GM15510 (cell line): ENCODE data around the gene GRAMD2A.

Experiments
- POLR2A ChIP-seq: IDR thresholded peaks from 3 replicates; pipeline ENCODE4 v1.6.1; 2011; ENCODE audit warnings: borderline replicate concordance; ENCODE audit not compliant: insufficient read length; ENCODE audit errors: extremely low read depth

Gene GRAMD2A

DNA sequence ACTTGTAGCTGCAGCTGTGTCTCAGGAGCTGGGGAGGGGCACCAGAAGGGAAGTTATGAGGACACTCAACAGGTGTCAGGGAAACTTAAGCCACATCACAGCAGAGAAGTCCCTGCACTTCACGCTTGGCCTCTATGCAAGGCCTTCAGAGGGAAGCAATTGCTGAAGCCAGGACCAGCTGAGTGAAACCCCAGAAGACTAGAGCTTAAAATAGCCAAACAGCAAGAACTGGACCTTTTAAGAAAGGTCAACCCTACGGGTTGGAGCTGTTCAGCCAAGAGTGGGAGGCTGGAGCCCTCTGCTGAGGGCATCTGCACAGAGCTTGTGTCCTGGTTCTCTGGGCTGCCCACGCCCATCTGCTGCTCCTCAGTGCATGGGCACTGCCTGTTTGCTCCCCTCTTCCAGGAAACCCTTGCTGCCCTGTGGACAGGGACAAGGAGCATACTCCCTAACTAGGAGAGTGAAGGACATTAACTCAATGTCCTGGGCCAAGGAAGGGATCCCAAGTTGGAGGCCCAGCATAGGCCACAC is 3.9 kb upstream of the GRAMD2A start:
- TF ChIP-seq POLR2A = no peak

DNA sequence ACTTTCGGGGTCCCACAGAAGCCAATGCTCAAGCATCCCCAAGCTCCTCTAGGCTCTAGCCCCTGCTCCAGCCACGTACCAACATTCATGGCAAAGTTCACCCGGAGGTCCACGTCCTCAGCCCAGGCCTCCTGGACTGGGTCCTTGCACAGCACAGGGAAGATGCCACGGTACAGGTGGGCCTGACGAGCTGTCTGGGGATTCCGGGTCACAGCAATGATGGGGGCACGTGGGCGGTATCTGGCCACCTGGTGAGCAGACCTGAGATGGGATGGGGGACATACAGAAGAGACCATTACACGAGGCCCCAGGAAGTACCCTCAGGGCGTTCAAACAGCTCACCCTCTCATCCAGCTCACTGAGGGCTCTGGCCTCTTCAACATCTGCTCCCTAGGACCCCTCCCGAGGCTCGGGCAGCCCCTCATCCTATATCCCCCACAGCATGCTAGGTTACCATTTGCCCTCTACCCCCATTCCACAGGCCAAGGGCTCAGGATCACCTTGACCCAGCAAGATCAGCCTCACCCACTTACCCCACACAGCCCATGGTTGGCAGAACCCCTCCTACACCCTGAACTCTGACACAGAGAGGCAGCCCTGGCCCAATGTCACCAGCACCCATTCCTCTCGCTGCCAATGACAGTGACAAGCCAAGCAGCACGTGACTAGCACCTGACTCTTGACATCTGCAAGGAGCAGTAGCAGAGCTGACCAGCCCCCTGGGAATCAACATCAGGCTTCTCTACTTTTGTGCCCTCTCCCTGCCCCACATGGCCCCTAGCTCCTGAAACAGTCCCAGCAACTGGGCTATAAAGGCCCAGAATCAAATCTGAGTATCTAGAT is 3.0 kb upstream of the GRAMD2A start:
- no peak for TF ChIP-seq POLR2A

DNA sequence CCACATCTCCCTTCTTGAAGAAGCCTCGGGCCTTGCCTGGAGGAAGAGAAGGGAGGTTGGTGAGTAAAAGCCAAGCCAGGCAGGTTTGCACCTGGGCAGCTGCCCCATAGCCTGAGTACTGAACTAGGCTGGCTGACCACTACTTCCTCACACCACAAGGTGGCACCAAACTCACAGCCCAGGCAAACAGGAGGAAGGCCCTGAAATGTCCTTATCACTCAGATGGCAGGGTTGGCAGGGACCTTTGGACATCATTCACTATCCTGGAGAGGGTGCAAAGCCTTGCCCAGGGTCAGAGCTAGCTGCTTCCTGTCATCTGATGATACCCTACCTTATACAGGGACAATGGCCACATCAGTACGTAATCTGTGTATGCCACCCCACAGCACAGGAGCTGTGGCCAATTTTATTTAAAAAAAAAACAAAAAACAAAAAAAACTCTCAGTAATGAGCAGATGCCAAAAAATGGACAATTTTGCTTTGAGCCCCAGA is 2.2 kb upstream of the GRAMD2A start:
- no peak for TF ChIP-seq POLR2A

DNA sequence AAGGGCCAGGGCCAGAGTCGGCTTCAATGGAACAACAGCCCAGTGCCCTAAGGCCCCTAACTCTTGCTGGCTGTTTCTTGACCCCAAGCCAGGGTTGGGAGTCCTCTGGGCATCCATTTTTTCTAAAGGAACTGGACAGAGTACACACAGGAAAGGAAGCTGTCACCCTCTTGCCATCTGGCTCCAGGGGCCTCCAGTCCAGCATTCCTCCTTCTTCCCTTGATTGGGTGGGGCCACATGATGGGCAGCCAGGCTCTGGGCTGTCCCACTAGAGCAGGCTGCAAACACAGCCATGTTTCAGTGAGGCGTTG is 1.6 kb upstream of the GRAMD2A start:
- no peak for TF ChIP-seq POLR2A

DNA sequence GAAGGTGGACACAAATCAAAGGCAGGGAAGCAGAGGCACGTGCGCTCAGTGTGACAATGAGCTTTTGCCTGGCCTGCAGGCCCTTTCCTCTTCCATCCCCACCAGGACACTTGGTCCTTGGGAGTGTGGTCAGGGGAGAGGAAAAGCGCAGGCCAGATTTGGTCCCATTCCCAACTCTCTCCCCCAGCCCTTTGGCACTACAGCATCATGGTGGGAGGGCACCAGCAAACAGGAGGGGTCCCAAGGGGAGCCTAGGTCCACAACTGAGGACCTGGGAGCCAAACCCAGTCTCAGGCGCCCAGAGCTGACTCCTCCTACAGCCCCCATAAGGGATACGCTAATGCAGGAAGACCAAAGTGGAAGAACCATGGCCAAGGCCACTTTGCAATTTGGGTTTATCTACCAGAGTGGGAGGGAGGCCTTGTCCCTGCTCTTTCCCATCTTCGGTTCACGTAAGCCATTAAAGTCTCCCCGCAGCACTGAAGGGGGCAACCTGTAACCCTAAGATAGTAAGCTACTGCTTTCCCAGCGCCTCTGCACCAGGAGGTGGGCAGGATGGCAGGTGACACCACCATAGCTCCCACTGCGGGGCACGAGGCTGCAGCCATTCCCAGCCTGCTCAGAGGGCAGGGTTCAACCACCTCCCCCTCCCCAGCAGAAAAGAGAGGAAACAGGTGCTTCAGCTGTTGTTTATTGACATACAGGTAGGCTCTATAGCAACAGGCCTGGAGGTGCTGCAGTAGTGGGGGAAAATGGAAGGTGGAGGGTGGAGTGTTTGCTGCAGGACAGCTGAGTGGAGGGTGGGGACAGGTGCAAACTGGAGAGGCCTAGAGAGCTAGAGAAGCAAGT is 993 bp upstream of the GRAMD2A start:
- no peak for TF ChIP-seq POLR2A

DNA sequence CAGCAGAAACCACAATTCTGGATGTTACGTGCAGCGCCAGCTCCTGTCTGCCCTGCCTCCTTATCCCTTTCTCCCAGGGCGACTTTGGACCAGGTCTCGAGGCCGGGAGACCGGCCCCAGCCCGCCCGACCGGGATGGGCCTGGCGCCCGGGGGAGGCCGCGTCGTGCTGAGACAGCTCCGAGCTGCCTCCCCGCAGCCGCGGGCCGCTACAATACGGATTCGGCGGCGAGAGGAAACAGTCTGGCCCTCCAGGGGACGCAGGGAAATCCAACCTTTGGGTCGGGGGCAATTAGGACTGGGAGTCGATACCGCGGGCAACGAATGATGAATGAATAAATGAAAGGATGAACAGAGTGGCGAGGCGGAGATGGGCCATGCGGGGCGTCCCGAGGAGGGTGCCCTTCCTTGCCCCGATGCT is 537 bp downstream of the GRAMD2A start:
- TF ChIP-seq POLR2A = no peak

DNA sequence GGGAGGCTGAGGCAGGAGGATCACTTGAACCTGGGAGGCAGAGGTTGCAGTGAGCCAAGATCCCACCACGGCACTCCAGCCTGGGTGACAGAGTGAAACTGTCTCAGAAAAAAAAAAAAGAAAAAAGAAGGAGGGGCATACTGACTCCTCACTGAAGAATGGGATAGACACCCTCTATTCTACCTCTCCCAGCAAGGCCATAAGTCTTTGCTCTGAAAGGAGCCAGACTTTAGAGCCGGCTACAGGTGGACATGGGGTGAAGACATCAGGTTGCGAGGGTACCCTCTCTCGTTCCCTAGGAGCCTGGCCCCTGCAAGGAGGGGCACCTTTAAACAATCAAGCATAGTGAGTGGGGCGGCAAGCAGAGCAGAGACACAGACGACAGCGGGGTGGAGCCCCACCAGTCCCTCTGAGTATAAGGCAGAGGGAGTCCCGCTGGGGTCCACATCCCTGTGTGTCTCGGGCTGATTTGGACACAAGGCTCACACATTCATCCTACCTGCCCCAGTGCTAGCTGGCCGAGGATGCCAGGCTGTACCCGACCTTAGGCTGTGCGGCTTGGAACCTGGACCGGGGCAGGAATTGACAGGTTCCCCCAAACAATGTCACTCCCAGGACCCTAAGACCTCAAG is 1.1 kb downstream of the GRAMD2A start:
- TF ChIP-seq POLR2A = no peak

DNA sequence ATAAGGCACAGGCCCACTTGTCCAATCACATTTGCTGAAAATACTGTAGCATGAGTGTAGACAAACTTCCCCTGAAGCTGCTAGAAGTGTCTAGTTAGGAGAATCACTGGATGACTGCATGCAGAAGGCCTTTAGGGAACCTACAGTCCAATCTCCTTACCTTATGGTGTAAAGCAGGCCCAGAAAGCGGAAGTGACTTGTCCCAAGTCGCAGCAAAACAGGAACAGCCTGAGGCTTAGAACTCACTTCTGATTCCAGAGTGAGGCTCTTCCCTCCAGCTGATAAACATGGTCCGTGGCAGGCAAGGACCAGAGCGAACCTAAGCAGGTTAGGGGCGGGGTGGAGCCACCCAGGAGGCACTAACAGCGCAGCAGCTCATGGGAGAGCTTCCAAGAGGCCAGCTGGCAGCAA is 2.5 kb downstream of the GRAMD2A start:
- no peak for TF ChIP-seq POLR2A

DNA sequence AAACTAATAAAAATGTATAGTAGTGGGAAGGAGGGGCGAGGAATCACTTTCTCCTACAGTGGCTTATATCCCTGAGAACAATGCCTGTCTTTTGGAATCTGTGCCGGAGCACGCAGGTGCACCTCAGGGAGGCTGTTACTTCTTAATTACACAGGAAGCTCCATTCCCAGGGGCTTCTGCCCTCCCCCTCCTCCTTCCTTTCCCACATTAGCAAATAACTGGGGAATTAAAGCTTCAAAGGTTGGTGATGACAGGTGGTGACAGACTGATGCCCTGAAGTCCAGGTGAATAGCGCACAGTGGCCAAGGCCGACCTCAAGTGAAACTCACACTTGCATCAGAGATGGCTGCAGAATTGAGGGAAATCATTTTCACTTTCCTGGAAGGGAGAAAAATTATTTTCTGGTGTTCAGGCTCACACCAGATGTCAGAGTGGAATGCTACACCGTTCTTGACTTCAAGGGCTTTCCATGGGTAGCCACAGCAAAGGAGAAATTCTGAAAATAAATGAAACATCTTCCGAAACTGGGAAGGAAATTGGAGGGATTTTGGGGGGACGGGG is 3.7 kb downstream of the GRAMD2A start:
- TF ChIP-seq POLR2A = no peak

DNA sequence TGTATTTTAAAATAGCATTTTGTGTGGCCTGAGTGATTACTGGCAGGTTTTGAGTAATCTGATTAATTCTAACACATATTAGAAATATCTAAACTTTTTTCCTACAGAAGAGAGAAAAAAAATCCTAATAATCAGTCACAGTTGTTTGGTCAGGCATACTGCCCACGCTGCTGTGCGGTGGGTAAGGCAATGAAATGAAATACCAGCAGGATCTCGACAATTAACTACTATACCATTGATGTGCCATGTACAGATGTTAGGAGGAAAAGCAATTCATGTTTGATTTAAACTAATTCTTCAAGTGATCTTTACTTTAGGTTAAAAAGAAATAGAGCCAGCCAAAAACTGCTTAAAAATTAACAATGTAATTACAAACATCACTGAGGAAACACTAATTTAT is 5.2 kb downstream of the GRAMD2A start:
- no peak for TF ChIP-seq POLR2A

DNA sequence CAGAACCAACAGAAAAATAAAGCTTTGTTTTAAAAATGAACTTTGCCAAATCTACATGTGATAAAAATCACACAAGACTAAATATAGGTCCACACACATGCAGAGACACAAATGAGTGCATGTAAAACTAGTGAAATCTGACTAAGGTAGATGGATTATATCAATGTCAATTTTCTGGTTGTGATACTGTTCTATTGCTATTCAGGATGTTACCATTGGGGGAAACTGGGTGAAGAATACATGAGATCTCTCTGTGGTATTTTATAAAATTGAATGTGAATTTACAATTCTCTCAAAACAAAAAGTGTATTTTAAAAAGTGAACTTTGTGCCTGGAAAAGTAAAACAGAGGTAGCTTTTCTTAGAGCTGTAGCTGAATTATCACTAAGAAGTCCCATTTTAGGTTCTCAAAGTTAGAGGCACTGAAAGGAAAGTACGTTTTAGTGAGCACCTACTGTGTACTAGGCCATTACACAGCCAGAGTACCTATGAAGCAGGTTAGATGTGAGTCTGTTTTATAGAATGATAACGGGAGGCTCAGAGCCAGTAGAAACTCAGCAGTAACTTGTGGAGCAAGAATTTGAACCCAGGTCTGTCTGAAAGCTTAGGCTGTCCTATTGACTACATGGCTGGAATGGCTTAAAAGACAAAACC is 8.2 kb downstream of the GRAMD2A start:
- no peak for TF ChIP-seq POLR2A

DNA sequence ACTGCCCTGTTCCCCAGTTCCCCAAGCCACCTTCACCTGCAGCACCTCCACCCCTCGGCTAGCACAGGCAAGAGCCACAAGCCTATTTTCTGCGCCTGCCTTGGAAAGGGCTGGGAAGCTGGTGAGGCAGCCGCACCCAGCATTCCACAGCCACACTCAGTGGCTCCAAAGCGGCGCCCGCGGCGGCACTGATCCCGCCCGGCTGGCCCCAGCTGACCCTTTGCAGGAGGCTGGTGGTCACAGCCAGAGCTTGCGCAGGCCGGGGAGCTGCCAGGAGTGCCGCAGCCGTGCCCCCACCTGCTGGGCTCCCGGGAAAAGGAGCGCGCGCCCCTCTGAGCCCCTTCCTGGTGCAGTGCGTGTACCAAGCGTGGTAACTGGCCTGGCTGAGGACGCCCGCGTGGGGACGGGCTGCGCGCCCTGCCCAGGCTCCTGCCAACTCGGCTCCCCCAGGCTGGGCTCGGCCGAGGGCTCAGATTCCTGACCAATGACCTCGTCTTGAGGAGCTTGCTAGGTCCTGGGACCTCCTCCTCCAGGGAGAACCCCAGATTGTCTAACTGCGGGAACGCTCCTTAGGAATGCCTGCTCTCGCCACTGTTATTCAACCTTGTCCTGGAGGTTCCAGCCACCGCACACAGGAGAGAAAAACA is 13.3 kb downstream of the GRAMD2A start:
- TF ChIP-seq POLR2A = no peak

DNA sequence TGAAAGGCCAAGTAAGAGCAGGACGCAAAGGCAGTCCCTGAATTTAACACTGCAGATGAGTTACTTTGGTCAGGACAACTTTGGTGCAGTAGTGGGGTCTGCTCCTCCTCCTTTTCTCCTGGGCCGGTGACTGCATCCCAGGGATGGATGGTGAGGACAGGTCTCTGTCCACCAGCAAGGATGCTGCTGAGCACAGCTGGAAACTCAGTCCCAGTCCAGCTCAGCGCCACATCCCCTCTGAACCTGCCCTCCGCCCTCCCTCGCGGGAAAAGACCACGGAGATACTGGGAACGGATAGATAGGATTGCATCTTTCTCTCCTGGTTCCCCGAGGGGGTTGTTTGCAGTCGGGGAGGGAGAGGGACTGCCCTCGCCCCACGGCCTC is 13.8 kb downstream of the GRAMD2A start:
- TF ChIP-seq POLR2A = no peak

DNA sequence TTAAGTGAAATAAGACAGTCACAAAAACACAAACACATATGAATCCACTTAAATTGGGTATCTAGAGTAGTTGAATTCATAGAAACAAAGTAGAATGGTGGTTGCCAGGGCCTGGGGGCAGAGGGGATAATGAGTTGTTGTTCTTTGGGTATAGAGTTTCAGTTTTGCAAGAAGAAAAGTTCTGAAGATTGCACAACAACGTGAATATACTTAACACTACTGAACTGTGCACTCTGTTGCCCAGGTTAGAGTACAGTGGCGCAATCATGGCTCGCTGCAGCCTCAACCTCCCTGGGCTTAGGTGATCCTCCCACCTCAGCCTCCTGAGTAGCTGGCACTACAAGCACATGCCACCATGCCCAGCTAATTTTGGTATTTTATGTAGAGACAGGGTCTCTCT is 14.9 kb downstream of the GRAMD2A start:
- TF ChIP-seq POLR2A = no peak

DNA sequence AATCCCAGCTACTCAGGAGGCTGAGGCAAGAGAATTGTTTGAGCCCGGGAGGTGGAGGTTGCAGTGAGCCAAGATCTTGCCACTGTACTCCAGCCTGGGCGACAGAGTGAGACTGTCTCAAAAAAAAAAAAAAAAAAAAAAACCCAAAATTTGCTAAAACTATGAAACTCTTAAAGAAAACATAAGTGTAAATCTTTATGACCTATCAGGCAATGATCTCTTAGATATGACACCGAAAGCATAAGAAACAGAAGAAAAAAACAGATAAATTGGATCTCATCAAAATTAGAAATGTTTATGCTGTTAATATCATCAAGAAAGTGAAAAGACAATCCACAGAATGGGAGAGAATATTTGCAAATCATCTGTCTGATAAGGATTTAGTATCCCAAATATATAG is 15.3 kb downstream of the GRAMD2A start:
- TF ChIP-seq POLR2A = no peak
